IMR-90 (cell line): Measurements from ENCODE around the gene MRTFA. TPM values are rescaled to one million over a fixed set of nuclear protein-coding genes. Genes with fewer than 3 reads are reported as not detected.

Experiments used
- ATAC-seq: fragments of 200-7000 bp; cut with Tn5 transposase; 2 replicates; pipeline ENCODE4 v1.9.1; 2020; ENCODE audit warnings: low read depth, mild to moderate bottlenecking, moderate library complexity
- BruUV-seq: library from RNA; stranded (reverse); fragments of 400-500 nt; replicated peaks from 2 replicates; lab custom pipeline; 2021; lab: Mats Ljungman, UMichigan
- CTCF ChIA-PET: fragments of 300-600 bp; formaldehyde crosslinking; extraction: SDS; loops from one replicate; lab custom pipeline; 2021; ENCODE audit warnings: antibody characterized with exemption; lab: Yijun Ruan, JAX
- POLR2A ChIA-PET: fragments of 300-600 bp; sonication (Branson Sonifier 250); formaldehyde crosslinking; loops from one replicate; lab custom pipeline; 2022; ENCODE audit warnings: antibody characterized with exemption; ENCODE audit not compliant: unreplicated experiment; lab: Charles Lee
- DNase-seq: peaks from one replicate; pipeline ENCODE4 v3.0.0; 2013
- H2AFZ ChIP-seq: replicated peaks from 2 replicates; pipeline ENCODE3; 2013; ENCODE audit warnings: low read length, mild to moderate bottlenecking; ENCODE audit not compliant: poor library complexity
- H2AK5ac ChIP-seq: 2 replicates; pipeline ENCODE4 v1.6.1; 2013; ENCODE audit warnings: low read depth, low read length, inconsistent platforms
- H2AK9ac ChIP-seq: replicated peaks from 2 replicates; pipeline ENCODE3; 2013; ENCODE audit warnings: mild to moderate bottlenecking, low read depth, low read length, moderate library complexity; ENCODE audit not compliant: poor library complexity
- H2BK120ac ChIP-seq: 2 replicates; pipeline ENCODE4 v1.6.1; 2013; ENCODE audit warnings: low read depth, low read length, inconsistent platforms
- H2BK15ac ChIP-seq: 3 replicates; pipeline ENCODE4 v1.6.1; 2013; ENCODE audit warnings: low read depth, low read length, inconsistent platforms
- H2BK20ac ChIP-seq: 2 replicates; pipeline ENCODE4 v1.6.1; 2013; ENCODE audit warnings: low read depth, mild to moderate bottlenecking, inconsistent platforms, low read length, moderate library complexity
- H2BK5ac ChIP-seq: 2 replicates; pipeline ENCODE4 v1.6.1; 2013; ENCODE audit warnings: mild to moderate bottlenecking, low read depth, low read length, inconsistent platforms; ENCODE audit not compliant: poor library complexity, severe bottlenecking
- H3K14ac ChIP-seq: replicated peaks from 2 replicates; pipeline ENCODE4 v1.6.1; 2013; ENCODE audit warnings: low read depth, low read length, inconsistent platforms
- H3K18ac ChIP-seq: 2 replicates; pipeline ENCODE4 v1.6.1; 2013; ENCODE audit warnings: low read depth, low read length, control low read depth
- H3K23ac ChIP-seq: 2 replicates; pipeline ENCODE4 v1.6.1; 2013; ENCODE audit warnings: low read depth, low read length, inconsistent platforms
- H3K27ac ChIP-seq: 2 replicates; pipeline ENCODE4 v1.5.1; 2013; ENCODE audit warnings: mild to moderate bottlenecking, control low read depth, low read length; ENCODE audit not compliant: insufficient read depth
- H3K27me3 ChIP-seq: 2 replicates; pipeline ENCODE4 v1.6.1; 2013; ENCODE audit warnings: low read length; ENCODE audit not compliant: control insufficient read depth, insufficient read depth
- H3K36me3 ChIP-seq: 2 replicates; pipeline ENCODE4 v1.6.1; 2013; ENCODE audit warnings: low read length, mixed read lengths; ENCODE audit not compliant: control insufficient read depth, insufficient read depth
- H3K4ac ChIP-seq: 2 replicates; pipeline ENCODE4 v1.6.1; 2013; ENCODE audit warnings: low read depth, low read length, inconsistent platforms
- H3K4me1 ChIP-seq: 2 replicates; pipeline ENCODE4 v1.6.1; 2013; ENCODE audit warnings: low read length, mixed read lengths; ENCODE audit not compliant: control insufficient read depth, insufficient read depth
- H3K4me2 ChIP-seq: 2 replicates; pipeline ENCODE4 v1.6.1; 2013; ENCODE audit warnings: low read depth, mild to moderate bottlenecking, control low read depth, low read length, moderate library complexity
- H3K4me3 ChIP-seq: 2 replicates; pipeline ENCODE4 v1.5.1; 2013; ENCODE audit warnings: low read depth, mild to moderate bottlenecking, control low read depth, low read length, moderate library complexity; ENCODE audit not compliant: insufficient read depth
- H3K56ac ChIP-seq: 2 replicates; pipeline ENCODE4 v1.6.1; 2013; ENCODE audit warnings: low read length, inconsistent platforms; ENCODE audit not compliant: insufficient read depth; ENCODE audit errors: extremely low read depth
- H3K79me1 ChIP-seq, 2 experiments: 2 replicates each; pipeline ENCODE4 v1.6.1; 2013; ENCODE audit warnings: low read length in 2 of 2, inconsistent platforms in 1 of 2, low read depth in 1 of 2
- H3K9ac ChIP-seq: 2 replicates; pipeline ENCODE4 v1.6.1; 2013; ENCODE audit warnings: low read depth, low read length, control low read depth
- H3K9me1 ChIP-seq: 2 replicates; pipeline ENCODE4 v1.6.1; 2013; ENCODE audit warnings: low read length, inconsistent platforms; ENCODE audit not compliant: insufficient read depth
- H3K9me3 ChIP-seq: 2 replicates; pipeline ENCODE4 v1.6.1; 2013; ENCODE audit warnings: low read length; ENCODE audit not compliant: control insufficient read depth, insufficient read depth
- H4K20me1 ChIP-seq: 2 replicates; pipeline ENCODE4 v1.6.1; 2013; ENCODE audit warnings: low read length, inconsistent platforms; ENCODE audit not compliant: insufficient read depth
- H4K5ac ChIP-seq: 2 replicates; pipeline ENCODE4 v1.6.1; 2013; ENCODE audit warnings: mild to moderate bottlenecking, low read depth, low read length, control low read depth
- H4K8ac ChIP-seq, 2 experiments: 2 replicates each; pipeline ENCODE4 v1.6.1; 2013; ENCODE audit warnings: low read depth in 2 of 2, low read length in 2 of 2, control low read depth in 1 of 2, inconsistent platforms in 1 of 2
- H4K91ac ChIP-seq: 2 replicates; pipeline ENCODE4 v1.6.1; 2013; ENCODE audit warnings: low read depth, low read length, inconsistent platforms; ENCODE audit not compliant: insufficient read depth
- BHLHE40 ChIP-seq: fragments of 150-350 bp; IDR thresholded peaks from 2 replicates; pipeline ENCODE4 v1.6.1; 2016; ENCODE audit warnings: mild to moderate bottlenecking, low read depth, low read length
- CEBPB ChIP-seq: IDR thresholded peaks from 2 replicates; pipeline ENCODE4 v1.6.1; 2012; ENCODE audit warnings: low read depth, low read length, improper control_type of control experiment
- CHD1 ChIP-seq: IDR thresholded peaks from 2 replicates; pipeline ENCODE4 v1.6.1; 2012; ENCODE audit warnings: low read depth, low read length, improper control_type of control experiment
- CTCF ChIP-seq: conservative IDR thresholded peaks from 2 replicates; pipeline ENCODE4 v1.5.1; 2012; ENCODE audit warnings: mild to moderate bottlenecking, low read depth, low read length, improper control_type of control experiment
- ELK1 ChIP-seq: fragments of 150-350 bp; IDR thresholded peaks from 2 replicates; pipeline ENCODE4 v1.6.1; 2016; ENCODE audit warnings: low read depth, mild to moderate bottlenecking, low read length, moderate library complexity, borderline replicate concordance
- FOS ChIP-seq: fragments of 150-350 bp; IDR thresholded peaks from 2 replicates; pipeline ENCODE4 v1.6.1; 2016; ENCODE audit warnings: low read depth, low read length
- MAFK ChIP-seq: IDR thresholded peaks from 2 replicates; pipeline ENCODE4 v1.6.1; 2012; ENCODE audit warnings: low read depth, low read length, improper control_type of control experiment
- MAZ ChIP-seq: IDR thresholded peaks from 2 replicates; pipeline ENCODE4 v1.6.1; 2012; ENCODE audit warnings: low read depth, mild to moderate bottlenecking, low read length, improper control_type of control experiment, moderate library complexity, borderline replicate concordance
- MXI1 ChIP-seq: IDR thresholded peaks from 2 replicates; pipeline ENCODE4 v1.6.1; 2012; ENCODE audit warnings: low read depth, mild to moderate bottlenecking, low read length, moderate library complexity, borderline replicate concordance
- NFE2L2 ChIP-seq: fragments of 150-350 bp; IDR thresholded peaks from 2 replicates; pipeline ENCODE4 v1.6.1; 2016; ENCODE audit warnings: low read depth, mild to moderate bottlenecking, low read length
- POLR2A ChIP-seq: IDR thresholded peaks from 2 replicates; pipeline ENCODE4 v1.6.1; 2012; ENCODE audit warnings: mild to moderate bottlenecking, low read depth, low read length
- RAD21 ChIP-seq: IDR thresholded peaks from 2 replicates; pipeline ENCODE4 v1.6.1; 2012; ENCODE audit warnings: low read length, improper control_type of control experiment
- RCOR1 ChIP-seq: IDR thresholded peaks from 2 replicates; pipeline ENCODE4 v1.6.1; 2012; ENCODE audit warnings: mild to moderate bottlenecking, low read length, improper control_type of control experiment; ENCODE audit not compliant: insufficient replicate concordance
- RFX5 ChIP-seq: IDR thresholded peaks from 2 replicates; pipeline ENCODE4 v1.8.0; 2012; ENCODE audit warnings: low read depth, mild to moderate bottlenecking, low read length, moderate library complexity
- SMC3 ChIP-seq: fragments of 150-350 bp; IDR thresholded peaks from 2 replicates; pipeline ENCODE4 v1.6.1; 2016; ENCODE audit warnings: low read depth, mild to moderate bottlenecking, antibody characterized with exemption, low read length, moderate library complexity
- USF2 ChIP-seq: fragments of 150-350 bp; IDR thresholded peaks from 2 replicates; pipeline ENCODE4 v1.6.1; 2017; ENCODE audit warnings: mild to moderate bottlenecking, antibody characterized with exemption, low read length, low read depth
- WGBS, 2 experiments: methylation state at CpG; one replicate each; pipeline versions ENCODE4 v1.1.5 to v1.1.7; 2013; ENCODE audit warnings: missing lambda C conversion rate in 2 of 2; ENCODE audit not compliant: insufficient read length in 1 of 2; ENCODE audit errors: extremely low coverage in 2 of 2; 5-methylcytosine and 5-hydroxymethylcytosine counted together
- dilution Hi-C: fragments of 300-500 bp; cut with HindIII; formaldehyde crosslinking; loops from one replicate; pipeline ENCODE4 v1.14.3; 2018; ENCODE audit warnings: low sequenced_read_pairs; ENCODE audit not compliant: unreplicated experiment
- in situ Hi-C: fragments of 300-500 bp; cut with MboI; formaldehyde crosslinking; loops from 3 replicates; pipeline ENCODE4 v1.14.3; 2019; ENCODE audit warnings: low sequenced_read_pairs, inconsistent platforms, mixed read lengths
- intact Hi-C: fragments of 100-400 bp; cut with micrococcal nuclease; formaldehyde crosslinking; loops from 2 replicates; pipeline ENCODE4 v1.10.0; 2022
- polyA plus RNA-seq, 3 experiments: library from polyadenylated mRNA; depleted of rRNA; stranded (reverse); fragments of >200 nt; gene quantifications; 2 replicates each; pipeline ENCODE4 v1.2.3, GENCODE V29; 2012; ENCODE audit warnings: low replicate concordance in 1 of 3
- total RNA-seq: library from RNA; depleted of rRNA; stranded (reverse); fragments of >200 nt; gene quantifications from 2 replicates; pipeline ENCODE4 v1.2.3, GENCODE V29; 2012

The MRTFA gene
- total and polyA plus RNA-seq, 2 of the 4 experiments (the other 2 are of a cell fraction), result 12.5 to 17.2 TPM

GRCh38 chr22:40580631-40581030 lies 55.9 kb downstream of the MRTFA start:
- H3K27ac ChIP-seq, result no peak overlapping the region
- DNase-seq (no peak), ATAC-seq (no peak)
- no peak overlapping the region for H3K4me3 ChIP-seq
- no peak overlapping the region for H2BK20ac ChIP-seq
- H2AFZ ChIP-seq, result no peak overlapping the region
- H4K5ac ChIP-seq, result no peak overlapping the region
- POLR2A ChIA-PET, result no interaction called here
- no peak overlapping the region for H3K4ac ChIP-seq
- H2BK120ac ChIP-seq, result no peak overlapping the region
- no peak overlapping the region for H3K4me2 ChIP-seq
- H3K9me3 ChIP-seq, result no peaks in the 10 kb centered on the region
- TF ChIP-seq SMC3 (no peak), MXI1 (no peak), MAFK (no peak), RAD21 (no peak), NFE2L2 (no peak), ELK1 (no peak), CEBPB (no peak), CTCF (no peak), MAZ (no peak), RFX5 (no peak), RCOR1 (no peak), CHD1 (no peak), FOS (no peak), POLR2A (no peak), BHLHE40 (no peak), USF2 (no peak)
- H2BK15ac ChIP-seq, result no peak overlapping the region
- dilution Hi-C loops (no loop called here), intact Hi-C loops (no loop called here), in situ Hi-C loops (no loop called here)
- H3K9ac ChIP-seq, result no peak overlapping the region
- H3K79me1 ChIP-seq, result peaks cover 24 to 78% of the 10 kb centered on the region in 2 experiments
- peaks cover 6% of the 10 kb centered on the region for H3K4me1 ChIP-seq
- H3K9me1 ChIP-seq, result peaks cover 4% of the 10 kb centered on the region; the same call in 1 of the 2 replicates
- no peak overlapping the region for H4K8ac ChIP-seq
- no peak overlapping the region for H3K23ac ChIP-seq
- H4K20me1 ChIP-seq, result peaks cover 32% of the 10 kb centered on the region
- WGBS, 2 experiments, result no CpG with 5 or more reads among the region's 1 CpG
- BruUV-seq, result no TSS peak
- no peak overlapping the region for H3K56ac ChIP-seq
- H3K36me3 ChIP-seq, result peaks cover 4% of the 10 kb centered on the region
- no peak overlapping the region for H3K14ac ChIP-seq
- H2AK5ac ChIP-seq, result no peak overlapping the region
- no peak overlapping the region for H3K18ac ChIP-seq
- no peaks in the 10 kb centered on the region for H3K27me3 ChIP-seq
- no peak overlapping the region for H2AK9ac ChIP-seq
- CTCF ChIA-PET, result interaction anchor here (0.5 kb wide), 1 partner anchor 848 kb away, joined by 3 read pairs; no protein-coding TSS in a partner anchor
- H4K91ac ChIP-seq, result no peak overlapping the region
- no peak overlapping the region for H2BK5ac ChIP-seq
